A549 treated with Hydrocortisone at 1 μM for 4 hours (cell line): Measurements from ENCODE around the gene OR2AT4. TPM values are rescaled to one million over a fixed set of nuclear protein-coding genes. Genes with fewer than 3 reads are reported as not detected.

Experiments used
- total RNA-seq: library from RNA; stranded (reverse); fragments of 200-300 nt; extraction: Qiagen RNA extraction; gene quantifications from 5 replicates; pipeline ENCODE4 v1.2.3, GENCODE V29; 2022

The OR2AT4 gene
- not detected in 5 replicates for total RNA-seq

DNA sequence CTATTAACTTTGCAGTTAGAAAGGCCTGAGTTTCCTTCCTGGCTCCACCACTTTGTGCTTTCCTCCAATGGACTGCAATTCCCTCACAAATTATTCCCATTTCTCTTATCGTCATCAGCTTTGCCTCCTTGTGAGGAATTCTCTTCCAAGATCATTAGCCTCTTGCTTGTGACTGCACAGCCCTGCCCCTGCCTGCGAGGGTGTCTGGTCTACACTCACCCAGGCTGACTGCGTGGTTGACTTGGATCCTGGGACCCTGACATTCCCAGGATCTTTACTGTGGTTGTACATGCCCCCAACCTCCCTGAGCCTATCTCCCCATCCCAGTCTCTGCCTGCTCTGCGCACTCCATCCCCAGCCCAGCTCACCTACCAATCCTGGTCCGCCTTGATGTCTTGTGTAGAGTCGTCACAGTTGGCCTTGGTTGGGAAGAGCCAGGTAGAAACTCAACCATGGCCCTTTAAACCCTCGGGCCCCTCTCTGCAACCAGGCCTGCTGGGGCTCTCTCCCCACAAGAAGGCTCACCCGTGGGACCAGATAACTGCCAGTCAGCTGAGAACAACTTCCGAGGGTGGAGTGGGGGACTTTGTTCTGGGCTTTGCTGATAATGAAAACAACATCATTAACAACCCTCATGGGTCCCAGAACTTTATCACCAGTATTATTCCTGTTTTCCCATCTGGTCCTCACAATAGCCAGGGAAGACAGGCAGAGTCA, at the start of gene OR2AT4:
Gene OR2AT4 (minus strand): TSS at position 421 of the 717 bp plus-strand sequence.

Other genes with a start within 250 kb of the OR2AT4 start
- gene XRRA1, start 147.8 kb downstream of the OR2AT4 start, total RNA-seq = 4.3 to 6.6 TPM (median 4.7 TPM) in 5 replicates
- gene SPCS2, start 147.6 kb downstream of the OR2AT4 start, total RNA-seq = 225 to 419 TPM (median 254 TPM) in 5 replicates
- gene NEU3, start 107.9 kb downstream of the OR2AT4 start, total RNA-seq = 3.1 to 5.1 TPM (median 3.7 TPM) in 5 replicates
- 3.0 to 5.2 TPM (median 3.6 TPM) in 5 replicates for gene SLCO2B1, start 54.2 kb upstream of the OR2AT4 start, total RNA-seq
- gene TPBGL, start 143.9 kb upstream of the OR2AT4 start, total RNA-seq = 0.09 to 0.28 TPM (median 0.14 TPM) in 5 replicates